AML-193 (cell line): Measurements from ENCODE around the gene WDR33.
"Not testable (repeated sequence)": the region's sequence is repeated elsewhere in the genome, so short reads cannot be mapped to it uniquely, and the experiment has no call there.

Source experiments
- DNase-seq, 2 experiments: peaks; one replicate each; lab custom pipeline; 2025; lab: John Stamatoyannopoulos, UW

The WDR33 gene

DNA sequence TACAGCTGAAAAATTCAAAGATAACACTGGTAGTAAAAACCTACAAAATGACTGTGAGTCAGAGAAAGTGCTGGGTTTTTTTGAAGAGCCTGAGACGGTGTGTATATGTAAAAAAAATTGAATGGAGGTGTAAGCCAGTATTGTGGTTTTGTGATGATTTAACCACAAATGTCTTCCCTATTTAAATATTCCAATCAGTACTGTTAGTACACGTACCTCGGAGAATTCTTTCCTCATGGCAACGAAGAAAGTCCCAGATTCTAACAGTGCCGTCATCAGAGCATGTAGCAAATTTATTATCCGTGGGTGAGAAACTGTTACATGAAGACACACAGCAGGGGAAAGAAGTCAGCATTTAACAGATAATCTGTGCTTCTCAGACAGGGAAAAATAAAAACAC lies 48.1 kb downstream of the WDR33 start:
- no peak for DNase-seq

DNA sequence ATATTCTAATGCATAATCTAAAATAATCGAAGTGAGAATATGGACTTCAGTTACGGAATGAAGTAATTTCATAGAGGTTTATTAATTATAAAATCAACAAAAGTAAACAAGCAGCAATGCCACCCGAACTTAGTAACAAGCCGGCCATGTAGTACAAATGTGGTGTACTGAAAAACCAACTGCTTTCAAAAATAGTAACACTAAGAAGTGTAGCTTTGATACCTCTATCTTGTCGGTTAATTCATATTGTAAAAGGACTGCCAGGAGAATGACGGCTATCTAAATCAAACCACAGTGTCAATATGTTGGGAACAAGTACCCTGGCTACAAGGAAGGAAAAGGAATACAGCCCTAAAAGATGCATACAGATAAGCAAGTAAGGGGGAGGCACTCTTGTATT lies 48.5 kb downstream of the WDR33 start:
- DNase-seq: no peak

DNA sequence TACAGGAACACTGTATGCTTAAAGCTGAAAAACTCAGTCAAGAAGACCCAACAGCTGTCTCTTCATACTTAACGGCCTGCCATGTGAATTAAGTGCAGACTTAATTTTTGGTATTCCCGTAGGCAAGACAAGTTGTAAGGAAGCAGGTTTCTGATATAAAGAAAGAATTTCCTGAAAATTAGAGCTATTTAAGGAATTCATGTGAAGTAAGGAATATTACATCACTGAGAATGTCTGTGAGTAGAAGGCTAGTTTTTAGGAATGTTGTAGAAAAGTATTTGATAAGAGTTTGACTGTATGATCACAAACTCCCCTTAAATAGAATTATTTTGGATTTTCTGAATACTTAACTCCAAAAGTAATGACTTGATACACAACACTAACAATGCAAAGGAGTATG lies 51.0 kb downstream of the WDR33 start:
- DNase-seq: no peak

- DNase-seq: no peak
Measured at GRCh38 chr2:127754186-127754585, 56.8 kb downstream of the WDR33 start.

DNA sequence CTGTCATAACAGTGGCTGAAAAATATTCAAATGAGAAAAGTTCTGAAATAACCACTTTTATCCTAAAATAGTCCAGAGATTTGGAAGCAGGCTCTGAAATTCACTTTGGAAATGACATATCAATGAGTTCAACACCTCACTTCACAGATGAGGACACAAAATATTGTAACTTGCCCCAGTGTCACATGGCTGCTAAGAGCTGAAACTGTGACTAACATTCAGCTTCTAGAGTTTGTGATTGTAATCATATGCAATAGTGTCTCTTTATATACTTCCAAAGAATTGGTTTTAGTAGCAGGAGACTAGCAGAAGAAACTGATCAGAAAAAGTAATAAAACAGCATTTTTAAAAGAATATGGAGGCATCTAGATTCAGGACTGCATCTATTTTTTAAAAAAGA lies 57.6 kb downstream of the WDR33 start:
- no peak for DNase-seq

DNA sequence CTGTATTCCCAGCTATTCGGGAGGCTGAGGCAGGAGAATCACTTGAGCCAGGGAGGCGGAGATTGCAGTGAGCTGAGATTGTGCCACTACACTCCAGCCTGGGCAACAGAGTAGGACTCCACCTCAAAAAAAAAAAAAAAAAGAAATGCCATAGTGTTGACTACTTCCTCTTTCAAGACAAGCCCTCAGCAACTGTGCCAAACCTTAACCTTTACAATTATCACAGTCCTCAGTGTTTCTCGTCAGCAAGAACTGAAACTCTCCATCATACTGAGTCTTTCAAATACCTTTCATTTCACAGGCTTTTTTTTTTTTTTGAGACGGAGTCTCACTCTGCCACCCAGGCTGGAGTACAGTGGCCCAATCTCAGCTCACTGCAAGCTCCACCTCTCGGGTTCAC lies 61.4 kb downstream of the WDR33 start:
- DNase-seq: not testable (repeated sequence)

GRCh38 chr2:127747621-127748020 lies 63.4 kb downstream of the WDR33 start:
- DNase-seq: no peak

GRCh38 chr2:127743477-127744026 lies 67.4 kb downstream of the WDR33 start:
- DNase-seq: no peak

DNA sequence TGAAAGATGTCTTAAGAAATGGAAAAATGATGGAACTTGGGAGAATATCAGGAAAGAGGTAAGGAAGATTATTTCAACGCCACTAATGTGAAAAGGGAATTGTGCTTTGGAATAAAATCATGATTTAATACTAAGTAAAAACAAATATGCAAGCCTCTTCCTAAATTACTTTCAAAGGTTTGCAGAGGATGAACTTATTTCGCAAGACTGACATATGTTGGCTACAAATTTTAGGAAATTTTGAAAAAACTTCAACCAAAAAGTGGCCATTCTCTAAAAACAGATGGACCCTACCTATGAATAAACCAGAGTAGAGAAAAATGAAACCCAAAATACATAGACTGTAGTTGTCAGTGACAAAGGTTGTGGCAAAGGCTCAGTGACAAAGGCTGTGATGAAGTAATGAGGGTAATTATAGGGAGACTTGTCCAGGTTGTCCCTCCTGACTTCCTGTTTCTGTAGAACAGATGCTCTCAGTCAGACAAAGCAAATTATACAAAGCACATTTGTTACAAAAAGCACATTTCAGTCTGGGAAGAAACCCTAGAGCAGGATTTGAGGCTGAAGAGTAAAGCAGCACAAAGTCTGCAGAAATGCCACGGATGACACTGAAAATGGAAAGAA lies 70.2 kb downstream of the WDR33 start:
- DNase-seq: no peak

DNA sequence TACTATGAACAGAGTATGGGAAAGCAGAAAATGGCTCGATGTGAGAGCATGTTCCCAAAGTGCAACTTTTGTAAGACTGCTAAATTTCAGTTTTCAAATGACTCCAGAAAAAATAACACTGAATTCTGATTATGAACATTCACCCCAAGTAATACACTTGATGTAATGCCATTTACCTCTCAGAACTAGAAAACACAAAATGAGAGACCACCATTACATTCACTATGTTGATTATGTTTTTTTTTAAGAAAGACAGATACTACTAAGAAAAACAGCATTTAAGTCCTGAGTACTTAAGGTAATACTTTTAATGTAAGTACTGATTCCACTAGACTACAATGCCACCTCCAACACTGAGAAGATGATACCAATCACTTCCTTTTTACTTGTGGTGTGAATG lies 71.2 kb downstream of the WDR33 start:
- no peak for DNase-seq

DNA sequence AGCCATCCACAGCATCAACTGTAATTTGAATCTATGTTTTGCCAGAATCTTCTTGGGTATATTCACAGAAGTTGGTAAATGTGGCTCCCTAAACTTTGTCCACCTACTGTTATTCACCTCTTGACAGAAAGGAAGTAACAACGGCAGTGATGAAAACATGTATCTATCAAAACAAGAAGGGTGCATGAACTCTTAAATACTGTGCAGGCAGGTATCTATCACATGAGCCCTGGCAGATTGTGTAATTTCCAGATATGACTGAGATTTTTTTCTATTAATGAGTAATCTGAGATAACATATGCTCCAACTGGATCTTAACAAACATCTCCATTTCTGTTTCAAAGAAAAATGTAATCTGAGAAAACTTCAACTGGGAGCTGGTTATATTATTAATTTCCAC lies 73.1 kb downstream of the WDR33 start:
- DNase-seq: no peak

DNA sequence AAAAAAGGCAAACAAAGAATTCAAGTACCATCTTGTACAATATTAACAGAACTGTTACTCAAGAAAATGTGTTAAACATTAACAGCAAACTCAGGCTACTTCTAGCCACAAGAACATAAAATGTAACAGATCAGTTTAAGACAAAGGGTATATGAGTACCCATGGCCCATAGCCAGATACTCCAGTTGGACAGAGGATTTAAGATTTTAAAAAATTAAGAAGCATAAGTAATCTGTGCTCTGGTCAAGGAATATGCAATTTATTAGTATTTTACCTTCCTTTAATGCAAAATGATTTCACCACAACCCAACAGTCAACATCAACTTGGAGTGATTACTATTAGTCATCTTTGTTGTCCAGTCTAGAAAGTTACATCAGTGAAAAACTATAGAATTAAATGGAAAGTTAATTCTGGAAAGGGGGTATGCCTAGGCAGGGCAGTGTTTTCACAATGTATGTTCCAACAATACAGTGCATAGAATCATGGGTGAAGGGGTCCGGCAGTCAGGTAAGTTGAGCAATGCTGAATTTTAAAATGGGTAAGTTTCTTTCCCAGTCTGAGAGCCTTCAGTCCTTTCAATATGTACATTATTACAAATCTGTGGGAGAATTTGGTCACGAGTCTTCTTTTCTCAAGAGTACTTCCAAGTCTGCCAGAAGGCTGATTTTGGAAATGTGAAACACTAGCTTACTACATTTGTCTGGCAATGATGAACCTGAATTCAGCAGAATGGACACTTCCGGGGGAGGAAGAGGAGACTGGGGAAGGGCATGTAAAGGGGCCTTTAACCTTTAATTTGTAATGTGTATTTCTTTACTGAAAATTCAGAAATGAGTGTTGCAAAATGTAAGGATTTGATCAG lies 75.2 kb downstream of the WDR33 start:
- DNase-seq: no peak

DNA sequence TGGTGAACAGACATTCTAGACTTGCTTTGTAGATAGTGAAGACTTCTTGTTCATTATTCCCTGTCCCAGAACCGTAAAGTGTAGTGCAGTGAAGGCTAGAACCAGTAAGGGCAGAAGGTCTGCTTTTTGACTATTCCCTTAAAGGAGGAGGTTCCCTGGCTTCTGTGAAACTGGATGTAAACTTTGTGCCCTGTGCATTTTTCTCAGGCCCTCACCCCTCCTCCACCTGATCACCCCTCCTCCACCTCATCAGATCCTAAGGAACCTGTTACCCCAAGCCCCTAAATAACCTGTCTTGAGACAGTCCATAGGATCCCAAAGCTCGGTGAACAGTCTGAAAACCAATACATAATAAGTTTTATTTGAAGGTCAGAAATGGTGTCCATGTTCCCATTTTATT lies 75.9 kb downstream of the WDR33 start:
- DNase-seq: no peak

GRCh38 chr2:127733816-127734537 lies 77.0 kb downstream of the WDR33 start:
- no peak for DNase-seq

GRCh38 chr2:127733113-127733815 lies 77.7 kb downstream of the WDR33 start:
- DNase-seq: no peak

- DNase-seq: no peak
Measured at GRCh38 chr2:127726158-127726880, 84.7 kb downstream of the WDR33 start.

DNA sequence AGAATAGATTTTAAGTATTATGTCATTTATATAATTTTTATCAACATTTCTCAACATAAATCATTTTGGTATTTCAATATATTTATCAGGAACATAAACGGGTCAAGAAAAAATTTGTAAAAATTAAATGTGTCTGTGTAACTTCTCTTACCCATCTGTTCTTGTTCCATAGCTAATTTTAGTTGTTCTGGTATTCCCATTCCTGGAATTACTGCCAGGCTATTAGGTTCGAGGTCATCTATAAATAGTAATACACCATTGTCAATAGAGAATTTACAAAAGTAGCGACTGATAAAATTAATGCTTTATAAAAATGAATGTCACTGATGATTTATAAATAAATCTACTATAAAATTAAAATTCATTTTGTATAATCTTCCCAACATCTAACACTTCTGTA lies 88.2 kb downstream of the WDR33 start:
- no peak for DNase-seq

DNA sequence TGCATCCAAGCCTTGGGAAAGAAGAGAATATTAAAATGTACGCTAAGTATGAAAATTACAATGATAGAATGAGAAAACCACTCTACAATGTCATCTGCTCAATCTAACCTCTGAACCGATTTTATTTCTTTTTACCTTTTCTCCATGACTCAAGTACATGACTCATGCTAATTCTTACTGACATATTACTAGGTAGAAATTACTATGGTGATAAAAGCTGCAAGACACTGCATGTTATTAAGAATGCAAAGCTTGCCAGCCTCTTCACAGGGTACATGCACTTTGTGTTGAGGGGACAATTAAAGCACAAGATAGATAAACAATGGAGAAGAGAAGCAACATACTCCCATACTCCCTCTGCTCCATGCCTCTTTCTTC lies 89.0 kb downstream of the WDR33 start:
- no peak for DNase-seq

GRCh38 chr2:127721311-127721977 lies 89.5 kb downstream of the WDR33 start:
- no peak for DNase-seq

DNA sequence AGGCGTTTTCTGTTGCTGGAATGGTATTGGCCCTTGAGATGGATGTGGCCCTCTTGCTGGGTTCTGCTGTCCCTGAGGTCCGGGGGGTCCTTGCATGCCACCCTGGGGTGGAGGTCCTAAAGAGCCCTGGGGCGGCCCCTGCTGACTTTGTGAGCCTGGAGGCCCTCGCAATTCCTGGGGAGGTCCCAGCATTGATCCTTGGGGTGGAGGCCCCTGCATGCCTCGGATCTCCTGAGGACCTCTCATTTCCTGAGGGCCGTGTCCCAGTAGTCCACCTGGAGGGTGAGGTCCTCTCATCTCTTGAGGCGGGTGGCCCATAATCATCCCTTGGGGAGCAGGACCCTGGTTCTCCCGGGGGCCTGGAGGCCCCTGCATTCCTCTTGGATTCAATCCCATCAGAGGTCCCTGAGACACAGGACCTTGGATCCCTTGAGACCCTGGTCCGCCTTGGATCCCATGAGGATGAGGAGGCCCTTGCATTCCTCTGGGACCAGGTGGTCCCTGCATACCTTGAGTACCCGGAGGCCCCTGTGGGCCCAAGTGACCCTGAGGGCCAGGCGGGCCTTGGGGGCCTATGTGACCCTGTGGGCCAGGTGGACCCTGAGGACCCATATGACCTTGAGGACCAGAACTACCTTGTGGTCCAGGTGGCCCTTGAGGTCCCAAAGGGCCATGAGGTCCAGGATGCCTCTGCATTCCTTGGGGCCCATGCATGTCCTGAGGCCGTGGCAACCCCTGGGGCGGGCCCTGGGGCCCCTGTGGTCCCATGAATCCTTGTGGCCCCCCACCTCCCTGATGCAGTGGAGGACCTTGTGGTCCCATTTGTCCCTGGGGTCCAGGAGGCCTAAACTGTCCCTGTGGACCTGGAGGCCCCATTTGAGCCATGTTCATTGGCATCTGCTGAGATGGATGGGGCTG lies 91.4 kb downstream of the WDR33 start:
- no peak for DNase-seq
